Brain pericyte (primary cell): ENCODE data around the gene CERS6.
"Not testable (repeated sequence)": the region's sequence is repeated elsewhere in the genome, so short reads cannot be mapped to it uniquely, and the experiment has no call there.

Source experiments
- DNase-seq: peaks from one replicate; pipeline ENCODE4 v3.0.0-alpha.2; 2012; ENCODE audit warnings: low read depth, low spot score

Gene CERS6

GRCh38 chr2:168467729-168468128, 11.7 kb downstream of the CERS6 start:
- DNase-seq, result no peak

- DNase-seq, result no peak
Observed at GRCh38 chr2:168468354-168468753, 12.3 kb downstream of the CERS6 start.

GRCh38 chr2:168469281-168469988, 13.4 kb downstream of the CERS6 start:
- DNase-seq, result no peak

- no peak for DNase-seq
Observed at GRCh38 chr2:168470320-168471162, 14.5 kb downstream of the CERS6 start.

GRCh38 chr2:168471163-168471475, 15.0 kb downstream of the CERS6 start:
- DNase-seq, result no peak

GRCh38 chr2:168475636-168476035, 19.6 kb downstream of the CERS6 start:
- no peak for DNase-seq

GRCh38 chr2:168478206-168478605, 22.1 kb downstream of the CERS6 start:
- no peak for DNase-seq

- no peak for DNase-seq
Observed at GRCh38 chr2:168480356-168480755, 24.3 kb downstream of the CERS6 start.

- DNase-seq, result no peak
Observed at GRCh38 chr2:168480825-168481585, 24.9 kb downstream of the CERS6 start.

GRCh38 chr2:168482269-168482668, 26.2 kb downstream of the CERS6 start:
- no peak for DNase-seq

GRCh38 chr2:168482952-168483831, 27.1 kb downstream of the CERS6 start:
- DNase-seq, result no peak

- DNase-seq, result no peak
Observed at GRCh38 chr2:168486477-168486876, 30.4 kb downstream of the CERS6 start.

GRCh38 chr2:168490015-168490874, 34.2 kb downstream of the CERS6 start:
- no peak for DNase-seq

GRCh38 chr2:168490946-168491605, 35.0 kb downstream of the CERS6 start:
- DNase-seq, result no peak

- not testable (repeated sequence) for DNase-seq
Observed at GRCh38 chr2:168491728-168492127, 35.7 kb downstream of the CERS6 start.

GRCh38 chr2:168493219-168493618, 37.1 kb downstream of the CERS6 start:
- not testable (repeated sequence) for DNase-seq

- no peak for DNase-seq
Observed at GRCh38 chr2:168494190-168494711, 38.2 kb downstream of the CERS6 start.

- DNase-seq, result no peak
Observed at GRCh38 chr2:168495524-168495923, 39.5 kb downstream of the CERS6 start.

GRCh38 chr2:168496906-168497305, 40.8 kb downstream of the CERS6 start:
- DNase-seq, result no peak

GRCh38 chr2:168499500-168499899, 43.4 kb downstream of the CERS6 start:
- no peak for DNase-seq
